ENCODE measurements around the gene CES5A.
"Not testable (repeated sequence)": the region's sequence is repeated elsewhere in the genome, so short reads cannot be mapped to it uniquely, and the experiment has no call there.

The CES5A gene

GRCh38 chr16:55875273-55875672 is at the start of gene CES5A:
Gene CES5A (minus strand): TSS chr16:55875373. CDS start chr16:55875221, 152 bp downstream.
- no peak for DNase-seq (ENCODE audit: extremely low read depth, low read depth)
- no peak for TF ChIP-seq CTCF (IDR thresholded peaks at IDR 0.05; ENCODE audit: low read depth, low read length)

- DNase-seq (ENCODE audit: extremely low read depth, low read depth), result no peak
- no peak for TF ChIP-seq CTCF (IDR thresholded peaks at IDR 0.05; ENCODE audit: low read depth, low read length)
These were observed 47.5 kb upstream of the CES5A start for GRCh38 chr16:55922662-55923061.

- DNase-seq (ENCODE audit: extremely low read depth, low read depth), result no peak
- TF ChIP-seq CTCF (IDR thresholded peaks at IDR 0.05; ENCODE audit: low read depth, low read length), result no peak
These were observed 42.4 kb upstream of the CES5A start for GRCh38 chr16:55917373-55918160.

- no peak for DNase-seq (ENCODE audit: extremely low read depth, low read depth)
- no peak for TF ChIP-seq CTCF (IDR thresholded peaks at IDR 0.05; ENCODE audit: low read depth, low read length)
These were observed 40.1 kb upstream of the CES5A start for GRCh38 chr16:55915096-55915827.

- no peak for TF ChIP-seq CTCF (IDR thresholded peaks at IDR 0.05; ENCODE audit: low read depth, low read length)
- no peak for DNase-seq (ENCODE audit: extremely low read depth, low read depth)
These were observed 39.2 kb upstream of the CES5A start for GRCh38 chr16:55914383-55914782.

GRCh38 chr16:55913716-55914115 is 38.5 kb upstream of the CES5A start:
- no peak for TF ChIP-seq CTCF (IDR thresholded peaks at IDR 0.05; ENCODE audit: low read depth, low read length)
- no peak for DNase-seq (ENCODE audit: extremely low read depth, low read depth)

- DNase-seq (ENCODE audit: extremely low read depth, low read depth), result not testable (repeated sequence)
These were observed 37.9 kb upstream of the CES5A start for GRCh38 chr16:55913121-55913520.
